Fibroblast of lung (primary cell): ENCODE results near the gene APBB1IP. TPM values are rescaled to one million over a fixed set of nuclear protein-coding genes. Genes with fewer than 3 reads are reported as not detected.
"Not testable (repeated sequence)": the region's sequence is repeated elsewhere in the genome, so short reads cannot be mapped to it uniquely, and the experiment has no call there.

Experiments
- DNase-seq, 2 donors: peaks; one replicate each; pipeline versions ENCODE4 v3.0.0 to v3.0.0-alpha.2; 2010; ENCODE audit warnings: low read depth in 2 of 2
- H2AFZ ChIP-seq: 2 replicates; pipeline ENCODE4 v1.5.1; 2012; ENCODE audit warnings: low read length, control low read depth, inconsistent platforms
- H3K27ac ChIP-seq: 2 replicates; pipeline ENCODE4 v1.5.1; 2011; ENCODE audit warnings: low read length, control low read depth; ENCODE audit not compliant: insufficient read depth
- H3K27me3 ChIP-seq: 2 replicates; pipeline ENCODE4 v1.5.1; 2011; ENCODE audit warnings: mild to moderate bottlenecking, low read length; ENCODE audit not compliant: control insufficient read depth, insufficient read depth
- H3K36me3 ChIP-seq: 2 replicates; pipeline ENCODE4 v1.5.1; 2011; ENCODE audit warnings: low read length; ENCODE audit not compliant: control insufficient read depth, insufficient read depth
- H3K4me1 ChIP-seq: 2 replicates; pipeline ENCODE4 v1.5.1; 2011; ENCODE audit warnings: low read length; ENCODE audit not compliant: control insufficient read depth, insufficient read depth; ENCODE audit errors: extremely low read depth
- H3K4me2 ChIP-seq: 2 replicates; pipeline ENCODE4 v1.5.1; 2011; ENCODE audit warnings: low read length, control low read depth; ENCODE audit not compliant: insufficient read depth; ENCODE audit errors: extremely low read depth
- H3K4me3 ChIP-seq, 4 experiments: fragments of 200-600 bp in 1 of 4; sonication (generic) in 1 of 4; replicated peaks in 1 of 4; 2 replicates each; pipeline ENCODE4 v1.5.1; 2011 to 2016; ENCODE audit warnings: low read length in 4 of 4, low read depth in 3 of 4, mild to moderate bottlenecking in 3 of 4, control low read depth in 2 of 4, inconsistent platforms in 1 of 4, mixed read lengths in 1 of 4; ENCODE audit not compliant: insufficient read depth in 1 of 4; ENCODE audit errors: control extremely low read depth in 1 of 4
- H3K79me2 ChIP-seq: 2 replicates; pipeline ENCODE4 v1.5.1; 2012; ENCODE audit warnings: mild to moderate bottlenecking, low read length, inconsistent platforms; ENCODE audit not compliant: control insufficient read depth, insufficient read depth
- H3K9ac ChIP-seq: 2 replicates; pipeline ENCODE4 v1.5.1; 2011; ENCODE audit warnings: mild to moderate bottlenecking, low read length, control low read depth; ENCODE audit not compliant: insufficient read depth
- H3K9me3 ChIP-seq: 2 replicates; pipeline ENCODE4 v1.5.1; 2012; ENCODE audit warnings: low read depth, low read length; ENCODE audit not compliant: control insufficient read depth, insufficient read depth
- H4K20me1 ChIP-seq: 2 replicates; pipeline ENCODE4 v1.5.1; 2011; ENCODE audit warnings: low read length; ENCODE audit not compliant: control insufficient read depth, insufficient read depth; ENCODE audit errors: extremely low read depth
- CTCF ChIP-seq, 2 donors: IDR thresholded peaks in 1 of 2; conservative IDR thresholded peaks in 1 of 2; 1 replicate in 1 of 2; 2 replicates in 1 of 2; pipeline ENCODE4 v1.5.1; 2011 to 2012; ENCODE audit warnings: low read length in 2 of 2, control low read depth in 1 of 2, inconsistent platforms in 1 of 2, low read depth in 1 of 2, mild to moderate bottlenecking in 1 of 2
- EZH2 ChIP-seq: IDR thresholded peaks from 2 replicates; pipeline ENCODE4 v1.5.1; 2012; ENCODE audit warnings: low read length, control low read depth, mild to moderate bottlenecking; ENCODE audit errors: missing control alignments
- polyA plus RNA-seq, 2 donors: library from polyadenylated mRNA; depleted of rRNA in 1 of 2; stranded (reverse) in 1 of 2; unstranded in 1 of 2; fragments of >200 nt; gene quantifications; 2 replicates each; pipeline ENCODE4 v1.2.1, GENCODE V29; 2011 to 2012; ENCODE audit warnings: missing spikeins in 1 of 2
- total RNA-seq: library from RNA; depleted of rRNA; stranded (reverse); fragments of >200 nt; gene quantifications from 2 replicates; pipeline ENCODE4 v1.2.1, GENCODE V29; 2014

Gene APBB1IP
- total and polyA plus RNA-seq, 2 donors (not counting 1 experiment from before 2014, with no cell fraction given): 1.5 TPM

GRCh38 chr10:26474026-26474425 is 35.9 kb downstream of the APBB1IP start:
- H3K27me3 ChIP-seq: no peaks in the 10 kb centered on the region
- no peak overlapping the region for H3K4me2 ChIP-seq
- no peaks in the 10 kb centered on the region for H3K4me1 ChIP-seq
- no peak overlapping the region for H2AFZ ChIP-seq
- TF ChIP-seq CTCF (conservative IDR thresholded peaks at IDR 0.05 in 1 of 2, IDR thresholded peaks at IDR 0.05 in 1 of 2; ENCODE audit: low read depth in 1 of 2, low read length in 2 of 2): no peak
- TF ChIP-seq EZH2: no peak
- H3K4me3 ChIP-seq: no peak overlapping the region
- H3K79me2 ChIP-seq: no peaks in the 10 kb centered on the region
- H4K20me1 ChIP-seq: no peaks in the 10 kb centered on the region
- H3K9ac ChIP-seq: no peak overlapping the region
- H3K9me3 ChIP-seq: no peaks in the 10 kb centered on the region
- H3K36me3 ChIP-seq: no peaks in the 10 kb centered on the region
- no peak overlapping the region for H3K27ac ChIP-seq
- DNase-seq: peak in 1 of 2 donors; percentile 22

- DNase-seq, H3K79me2 ChIP-seq, H3K27me3 ChIP-seq, H3K4me2 ChIP-seq, H3K27ac ChIP-seq, H2AFZ ChIP-seq, H3K4me1 ChIP-seq, H3K36me3 ChIP-seq, H3K9ac ChIP-seq, H3K9me3 ChIP-seq, H4K20me1 ChIP-seq, H3K4me3 ChIP-seq: not testable (repeated sequence)
These were observed 36.7 kb downstream of the APBB1IP start for GRCh38 chr10:26474845-26475244.

- Histone ChIP-seq H3K27me3 (no peaks in the 10 kb centered on the region), H3K79me2 (no peaks in the 10 kb centered on the region), H3K4me1 (no peaks in the 10 kb centered on the region), H4K20me1 (no peaks in the 10 kb centered on the region), H3K9ac (no peak overlapping the region), H3K27ac (no peak overlapping the region), H3K36me3 (no peaks in the 10 kb centered on the region), H3K4me3 (no peak overlapping the region), H3K9me3 (no peaks in the 10 kb centered on the region), H2AFZ (no peak overlapping the region), H3K4me2 (no peak overlapping the region)
- TF ChIP-seq EZH2: no peak
- no peak for DNase-seq
These were observed 37.2 kb downstream of the APBB1IP start for GRCh38 chr10:26475386-26475785.

GRCh38 chr10:26477501-26477900 is 39.4 kb downstream of the APBB1IP start:
- H3K4me1 ChIP-seq: no peaks in the 10 kb centered on the region
- no peak for TF ChIP-seq CTCF (conservative IDR thresholded peaks at IDR 0.05 in 1 of 2, IDR thresholded peaks at IDR 0.05 in 1 of 2; ENCODE audit: low read depth in 1 of 2, low read length in 2 of 2)
- no peak for TF ChIP-seq EZH2
- no peak overlapping the region for H3K4me3 ChIP-seq
- no peak overlapping the region for H3K27ac ChIP-seq
- no peak overlapping the region for H3K4me2 ChIP-seq
- no peaks in the 10 kb centered on the region for H3K36me3 ChIP-seq
- H4K20me1 ChIP-seq: no peaks in the 10 kb centered on the region
- H3K9me3 ChIP-seq: no peaks in the 10 kb centered on the region
- H2AFZ ChIP-seq: no peak overlapping the region
- no peak overlapping the region for H3K9ac ChIP-seq
- no peaks in the 10 kb centered on the region for H3K27me3 ChIP-seq
- no peak for DNase-seq
- H3K79me2 ChIP-seq: no peaks in the 10 kb centered on the region
